ENCODE measurements around the gene SPANXN1. TPM values are rescaled to one million over a fixed set of nuclear protein-coding genes. Genes with fewer than 3 reads are reported as not detected.
"Not testable (repeated sequence)": the region's sequence is repeated elsewhere in the genome, so short reads cannot be mapped to it uniquely, and the experiment has no call there.

The SPANXN1 gene
- not detected for total RNA-seq
- not detected for polyA plus RNA-seq
- long read RNA-seq, donor 1 = 0 reads
- long read RNA-seq, donor 2 = 0 reads
- long read RNA-seq, donor 3 = 0 reads
- long read RNA-seq, donor 4 = 0 reads
- long read RNA-seq, donor 5 = 0 reads
- long read RNA-seq, donor 6 = 0 reads
- long read RNA-seq, donor 7 = 0 reads
- long read RNA-seq, donor 8 = 0 reads
- long read RNA-seq, donor 9 = 0 reads
- long read RNA-seq, donor 10 = 0 reads

- H3K4me1 ChIP-seq (replicated peaks in 1 of 2); DNase-seq; H3K36me3 ChIP-seq (replicated peaks in 1 of 2); H3K9me3 ChIP-seq (replicated peaks in 1 of 3); H3K27ac ChIP-seq; H3K4me3 ChIP-seq; intact Hi-C loops (cut with DNase I); H3K27me3 ChIP-seq: not testable (repeated sequence)
- WGBS, 4 donors = 20 to 83% (median 58%) methylated on average over 4 of the region's 4 CpGs
Measured at GRCh38 chrX:145247203-145247602, at the start of gene SPANXN1. Gene SPANXN1 (plus strand): TSS chrX:145247503. CDS start chrX:145247587, 84 bp downstream.

DNA sequence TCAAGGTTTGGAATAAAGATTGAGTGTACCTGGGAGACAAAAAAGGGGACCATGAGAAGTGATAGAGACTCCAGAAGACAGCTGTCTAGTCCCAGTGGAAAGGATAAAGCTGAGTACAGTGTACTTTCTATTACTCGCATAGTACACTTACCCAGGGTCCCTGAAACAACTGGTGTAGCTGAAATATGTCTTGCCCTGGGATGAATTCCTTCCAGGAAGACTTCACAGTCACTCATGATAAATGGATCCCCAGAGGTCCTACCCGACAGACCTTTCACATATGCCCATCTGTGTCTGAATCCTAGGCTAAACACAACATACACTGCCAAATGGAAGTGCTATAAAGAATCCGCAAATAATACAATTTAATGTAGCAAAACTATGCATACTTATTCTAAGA is 48.2 kb upstream of the SPANXN1 start:
- H3K36me3 ChIP-seq (replicated peaks in 1 of 2) = no peaks in the 10 kb centered on the region
- H3K9me3 ChIP-seq (replicated peaks in 1 of 3) = no peaks in the 10 kb centered on the region
- 57 to 63% (median 61%) methylated on average over 3 of the region's 3 CpGs for WGBS, 4 donors
- no peaks in the 10 kb centered on the region for H3K4me1 ChIP-seq (replicated peaks in 1 of 2)
- TF ChIP-seq CTCF (IDR thresholded peaks at IDR 0.05) (no peak), POLR2A (IDR thresholded peaks at IDR 0.05) (no peak)
- no peak for DNase-seq
- intact Hi-C loops (cut with DNase I) = no loop called here
- H3K4me3 ChIP-seq = no peak overlapping the region
- H3K27ac ChIP-seq = no peak overlapping the region
- no peaks in the 10 kb centered on the region for H3K27me3 ChIP-seq

DNA sequence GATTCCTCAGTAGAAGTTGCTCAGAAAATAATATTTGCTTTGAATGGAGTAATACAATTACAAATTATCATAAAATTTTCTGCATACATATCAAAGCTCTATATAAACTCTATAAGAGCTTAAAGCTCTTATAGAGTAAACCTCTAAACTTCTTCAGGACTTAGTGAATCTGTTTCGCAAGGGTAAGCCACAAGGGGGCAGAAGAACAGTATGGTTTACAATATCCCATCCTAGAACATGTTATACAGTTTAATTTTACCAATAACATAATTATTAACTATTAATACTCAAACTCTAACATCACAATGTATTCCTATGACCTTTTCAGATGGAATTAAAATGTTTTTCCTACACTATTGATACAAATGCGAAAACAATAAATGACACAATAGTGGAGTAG is 33.8 kb upstream of the SPANXN1 start:
- peak in 5 of 7 donors; percentile 19 to 47 (median 20) for DNase-seq
- 32 to 60% (median 40%) methylated on average over 2 of the region's 2 CpGs for WGBS, 4 donors
- H3K27ac ChIP-seq = no peak overlapping the region
- H3K4me3 ChIP-seq = no peak overlapping the region
- no peaks in the 10 kb centered on the region for H3K4me1 ChIP-seq (replicated peaks in 1 of 2)
- TF ChIP-seq POLR2A (IDR thresholded peaks at IDR 0.05) (no peak), CTCF (IDR thresholded peaks at IDR 0.05) (peak; percentile 17 to 53 (median 24))
- intact Hi-C loops (cut with DNase I) = no loop called here
- no peaks in the 10 kb centered on the region for H3K36me3 ChIP-seq (replicated peaks in 1 of 2)
- H3K27me3 ChIP-seq = peaks cover 4% of the 10 kb centered on the region
- no peaks in the 10 kb centered on the region for H3K9me3 ChIP-seq (replicated peaks in 1 of 3)

GRCh38 chrX:145292218-145292617 is 44.9 kb downstream of the SPANXN1 start:
- no peaks in the 10 kb centered on the region for H3K9me3 ChIP-seq (replicated peaks in 1 of 3)
- no peaks in the 10 kb centered on the region for H3K27me3 ChIP-seq
- TF ChIP-seq CTCF (IDR thresholded peaks at IDR 0.05) = no peak
- TF ChIP-seq POLR2A (IDR thresholded peaks at IDR 0.05) = no peak
- H3K27ac ChIP-seq = no peak overlapping the region
- no peak for DNase-seq
- no peaks in the 10 kb centered on the region for H3K4me1 ChIP-seq (replicated peaks in 1 of 2)
- H3K4me3 ChIP-seq = no peak overlapping the region
- 20 to 36% (median 29%) methylated on average over 4 of the region's 4 CpGs for WGBS, 4 donors
- no peaks in the 10 kb centered on the region for H3K36me3 ChIP-seq (replicated peaks in 1 of 2)
- intact Hi-C loops (cut with DNase I) = no loop called here
